ENCODE measurements around the gene PHLDB2. TPM values are rescaled to one million over a fixed set of nuclear protein-coding genes. Genes with fewer than 3 reads are reported as not detected.

PHLDB2 gene
- total RNA-seq, 4 donors from 2014 or later = 53.2 to 97.2 (median 89.1) TPM

- TF ChIP-seq CTCF (IDR thresholded peaks at IDR 0.05; ENCODE audit: low read depth) = no peak
These were observed 73.9 kb downstream of the PHLDB2 start for GRCh38 chr3:111932946-111933345.

DNA sequence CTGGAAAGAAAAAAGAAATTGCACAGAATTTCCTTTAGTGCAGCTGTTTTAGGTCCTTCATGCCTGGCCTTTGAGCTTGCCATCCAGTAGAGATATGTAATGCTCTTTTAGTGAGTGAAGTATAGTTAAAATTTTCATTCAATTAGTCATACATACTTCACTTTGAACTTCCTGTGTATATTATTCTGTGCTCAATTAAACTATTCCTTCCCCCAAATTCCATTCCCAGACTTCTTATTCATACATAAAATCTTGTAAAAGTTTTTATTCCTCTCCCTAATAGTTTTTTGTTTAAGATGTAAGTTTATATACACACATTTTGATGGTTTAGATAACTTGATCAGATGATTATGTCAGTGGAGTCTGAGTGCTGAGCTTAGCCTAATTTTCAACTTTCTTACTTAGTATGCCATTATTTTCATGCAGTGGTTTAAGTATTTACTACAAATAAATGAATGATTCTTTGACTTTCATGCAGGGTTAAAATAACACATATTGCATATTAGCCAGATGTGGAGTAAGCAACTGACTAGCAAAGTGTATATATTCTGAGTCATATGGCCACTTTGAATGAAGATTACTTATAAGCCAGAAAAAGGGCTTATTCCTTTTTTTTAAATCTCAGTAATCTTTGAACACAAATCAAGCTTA lies 77.3 kb downstream of the PHLDB2 start:
- no peak for TF ChIP-seq CTCF (IDR thresholded peaks at IDR 0.05; ENCODE audit: low read depth)

- TF ChIP-seq CTCF (IDR thresholded peaks at IDR 0.05; ENCODE audit: low read depth) = no peak
These were observed 77.9 kb downstream of the PHLDB2 start for GRCh38 chr3:111936967-111937366.

- no peak for TF ChIP-seq CTCF (IDR thresholded peaks at IDR 0.05; ENCODE audit: low read depth)
These were observed 78.8 kb downstream of the PHLDB2 start for GRCh38 chr3:111937871-111938270.

GRCh38 chr3:111939873-111940272 lies 80.8 kb downstream of the PHLDB2 start:
- no peak for TF ChIP-seq CTCF (IDR thresholded peaks at IDR 0.05; ENCODE audit: low read depth)

DNA sequence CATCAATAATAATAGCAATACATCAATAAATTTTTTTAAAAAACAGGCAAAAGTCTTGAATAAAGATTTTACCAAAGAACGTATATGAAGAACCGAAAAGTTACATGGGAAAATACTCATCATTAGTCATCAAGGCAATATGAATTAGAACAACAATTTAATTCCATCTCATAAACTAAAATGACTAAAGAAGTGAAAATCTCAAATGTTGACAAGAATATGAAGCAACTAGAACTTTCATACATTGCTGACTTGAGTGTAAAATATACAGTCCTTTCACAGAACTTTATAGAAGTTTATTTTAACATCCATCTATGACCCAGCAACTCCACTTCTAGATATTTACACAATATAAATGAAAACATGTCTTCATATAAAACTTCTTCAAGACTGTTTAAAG lies 84.5 kb downstream of the PHLDB2 start:
- no peak for TF ChIP-seq CTCF (IDR thresholded peaks at IDR 0.05; ENCODE audit: low read depth)

- no peak for TF ChIP-seq CTCF (IDR thresholded peaks at IDR 0.05; ENCODE audit: low read depth)
These were observed 85.3 kb downstream of the PHLDB2 start for GRCh38 chr3:111944372-111944771.
